GM04504 (cell line): Measurements from ENCODE around the gene ZNF678.

ENCODE experiments used
- DNase-seq: peaks from one replicate; pipeline ENCODE4 v3.0.0-alpha.2; 2012; ENCODE audit warnings: low read depth

ZNF678 gene

DNA sequence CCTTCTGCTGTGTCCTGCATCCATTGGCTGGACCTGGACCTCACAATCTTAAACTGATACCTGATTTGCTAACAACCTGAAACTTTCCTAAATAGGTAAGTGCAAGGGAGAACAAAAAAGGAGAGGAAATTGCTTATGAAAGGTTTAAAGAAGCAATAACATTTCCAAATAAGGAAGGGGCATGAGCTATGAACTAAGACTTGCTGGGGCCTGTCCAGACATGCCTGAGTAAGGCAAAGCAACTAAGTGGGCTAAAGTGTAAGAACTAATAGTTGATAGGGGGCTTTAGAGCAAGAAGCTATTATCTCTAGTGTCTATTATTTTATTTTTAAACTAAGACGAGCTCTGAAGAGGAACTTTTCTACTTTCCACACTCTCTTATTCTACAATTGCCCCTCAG lies 160.1 kb downstream of the ZNF678 start:
- no peak for DNase-seq

DNA sequence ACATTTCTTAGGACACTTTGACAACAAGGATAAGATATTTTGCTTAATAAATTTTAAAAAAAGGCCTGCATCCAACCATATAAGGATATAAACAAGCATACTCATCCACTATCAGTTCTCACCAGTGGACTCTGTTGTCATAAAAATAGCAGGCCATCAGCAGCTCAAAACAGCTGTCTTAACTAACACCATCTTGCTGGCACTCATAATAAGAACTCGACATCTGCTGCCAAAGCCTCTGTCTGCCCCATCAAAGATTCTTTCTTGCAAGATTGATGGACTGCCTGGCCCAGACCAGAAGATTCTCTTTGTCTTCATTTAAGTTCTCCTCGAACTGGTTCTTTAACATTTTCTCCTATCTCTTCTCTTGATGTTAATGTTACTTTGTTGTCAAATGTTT lies 161.7 kb downstream of the ZNF678 start:
- DNase-seq = no peak

GRCh38 chr1:227726318-227726717 lies 163.0 kb downstream of the ZNF678 start:
- no peak for DNase-seq
